ENCODE results near the gene PCDHGA7. TPM values are rescaled to one million over a fixed set of nuclear protein-coding genes. Genes with fewer than 3 reads are reported as not detected.

Gene PCDHGA7
- total and polyA plus RNA-seq, 2 donors (not counting 3 experiments of a cell fraction or from before 2014, with no cell fraction given), result 0.84 to 1.8 TPM

DNA sequence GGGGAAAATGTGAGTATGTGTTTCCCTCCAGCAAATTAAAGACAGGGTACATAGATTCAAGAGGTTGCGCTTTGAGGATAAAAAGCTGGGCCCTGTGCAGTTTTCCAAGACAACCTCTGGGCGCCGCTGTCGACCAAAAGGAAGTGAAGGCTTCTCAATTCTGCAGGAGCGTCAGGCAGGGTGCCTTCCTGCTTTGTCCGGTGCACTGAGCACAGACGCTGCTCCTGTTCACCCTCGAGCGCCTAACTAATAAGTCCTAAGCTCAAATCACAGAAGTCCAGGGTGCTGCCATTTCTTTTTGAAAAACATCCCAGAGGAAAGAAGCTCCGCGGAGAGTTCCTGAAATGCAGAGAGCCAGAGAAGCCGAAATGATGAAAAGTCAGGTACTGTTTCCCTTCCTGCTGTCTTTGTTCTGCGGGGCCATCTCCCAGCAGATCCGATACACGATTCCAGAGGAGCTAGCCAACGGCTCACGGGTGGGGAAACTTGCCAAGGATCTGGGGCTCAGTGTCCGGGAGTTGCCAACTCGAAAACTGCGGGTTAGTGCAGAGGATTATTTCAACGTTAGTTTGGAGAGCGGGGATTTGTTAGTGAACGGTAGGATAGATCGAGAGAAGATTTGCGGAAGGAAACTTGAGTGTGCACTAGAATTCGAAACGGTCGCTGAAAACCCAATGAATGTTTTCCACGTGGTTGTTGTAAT lies 32.5 kb upstream of the PCDHGA7 start, which contains the start of gene PCDHGB1:
Gene PCDHGB1 (plus strand): TSS at position 183 of the 703 bp plus-strand sequence. CDS start 162 bp downstream, at position 345.
- FAIRE-seq (no peak), DNase-seq (ENCODE audit: low read depth, low spot score) (no peak)
- no TSS peak for BruUV-seq (replicated peaks)

GRCh38 chr5:141351591-141351990 lies 31.0 kb upstream of the PCDHGA7 start:
- no peaks in the 10 kb centered on the region for H3K36me3 ChIP-seq (ENCODE audit: control insufficient read depth in 2 of 2, extremely low read depth in 1 of 2, insufficient read depth in 2 of 2, low read length in 2 of 2)
- no peaks in the 10 kb centered on the region for H3K9me3 ChIP-seq (replicated peaks; ENCODE audit: control insufficient read depth, insufficient read depth, low read length)
- CTCF ChIA-PET, result no interaction called here
- TF ChIP-seq GATA2 (IDR thresholded peaks at IDR 0.05; ENCODE audit: insufficient read depth, insufficient read length, low read depth, low read length), result no peak
- TF ChIP-seq MYC (IDR thresholded peaks at IDR 0.05; ENCODE audit: low read depth, low read length), result no peak
- TF ChIP-seq, protein P1, sequence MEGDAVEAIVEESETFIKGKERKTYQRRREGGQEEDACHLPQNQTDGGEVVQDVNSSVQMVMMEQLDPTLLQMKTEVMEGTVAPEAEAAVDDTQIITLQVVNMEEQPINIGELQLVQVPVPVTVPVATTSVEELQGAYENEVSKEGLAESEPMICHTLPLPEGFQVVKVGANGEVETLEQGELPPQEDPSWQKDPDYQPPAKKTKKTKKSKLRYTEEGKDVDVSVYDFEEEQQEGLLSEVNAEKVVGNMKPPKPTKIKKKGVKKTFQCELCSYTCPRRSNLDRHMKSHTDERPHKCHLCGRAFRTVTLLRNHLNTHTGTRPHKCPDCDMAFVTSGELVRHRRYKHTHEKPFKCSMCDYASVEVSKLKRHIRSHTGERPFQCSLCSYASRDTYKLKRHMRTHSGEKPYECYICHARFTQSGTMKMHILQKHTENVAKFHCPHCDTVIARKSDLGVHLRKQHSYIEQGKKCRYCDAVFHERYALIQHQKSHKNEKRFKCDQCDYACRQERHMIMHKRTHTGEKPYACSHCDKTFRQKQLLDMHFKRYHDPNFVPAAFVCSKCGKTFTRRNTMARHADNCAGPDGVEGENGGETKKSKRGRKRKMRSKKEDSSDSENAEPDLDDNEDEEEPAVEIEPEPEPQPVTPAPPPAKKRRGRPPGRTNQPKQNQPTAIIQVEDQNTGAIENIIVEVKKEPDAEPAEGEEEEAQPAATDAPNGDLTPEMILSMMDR (IDR thresholded peaks at IDR 0.05; ENCODE audit: extremely low read depth in 1 of 2, insufficient read depth in 1 of 2, low read depth in 1 of 2, low read length in 2 of 2), result no peak
- no peak for TF ChIP-seq JUN (IDR thresholded peaks at IDR 0.05; ENCODE audit: borderline replicate concordance, insufficient read depth, insufficient read length, low read depth)
- no peak for TF ChIP-seq MAX (IDR thresholded peaks at IDR 0.05; ENCODE audit: insufficient read depth, insufficient read length)
- TF ChIP-seq POLR2AphosphoS5 (IDR thresholded peaks at IDR 0.05; ENCODE audit: insufficient read depth, low read depth, low read length), result no peak
- TF ChIP-seq FOS (IDR thresholded peaks at IDR 0.05; ENCODE audit: borderline replicate concordance, insufficient read depth, low read length), result no peak
- TF ChIP-seq POLR2A (IDR thresholded peaks at IDR 0.05; ENCODE audit: low read depth, low read length), result no peak
- TF ChIP-seq EZH2 (IDR thresholded peaks at IDR 0.05; ENCODE audit: borderline replicate concordance, low read depth, low read length, severe bottlenecking), result no peak
- H2AFZ ChIP-seq (ENCODE audit: low read depth, low read length), result no peak overlapping the region
- no peaks in the 10 kb centered on the region for H4K20me1 ChIP-seq (replicated peaks; ENCODE audit: control insufficient read depth, extremely low read depth, insufficient read depth, low read length)
- POLR2A ChIA-PET, result no interaction called here
- H3K27ac ChIP-seq (ENCODE audit: insufficient read depth, low read depth, low read length), result no peak overlapping the region
- DNase-seq (ENCODE audit: low read depth, low spot score) (no peak), FAIRE-seq (no peak)
- intact Hi-C loops (cut with micrococcal nuclease) (loop anchor here (5.0 kb wide), 1 partner anchor 211 kb away; no protein-coding TSS in a partner anchor), dilution Hi-C loops (cut with MboI; ENCODE audit: extremely low pct_ligation_motif_present, low sequenced_read_pairs) (no loop called here)
- peaks cover 27 to 60% of the 10 kb centered on the region in 2 experiments for H3K27me3 ChIP-seq (ENCODE audit: control insufficient read depth in 2 of 2, insufficient read depth in 2 of 2, low read length in 2 of 2)
- H3K9me1 ChIP-seq (replicated peaks; ENCODE audit: control insufficient read depth, extremely low read depth, insufficient read depth, low read length), result no peaks in the 10 kb centered on the region
- H3K4me1 ChIP-seq (ENCODE audit: control insufficient read depth, extremely low read depth, insufficient read depth, low read length), result no peaks in the 10 kb centered on the region
- no peaks in the 10 kb centered on the region for H3K79me2 ChIP-seq (ENCODE audit: control insufficient read depth, insufficient read depth, low read length)
- H3K4me3 ChIP-seq (replicated peaks in 1 of 3; ENCODE audit: insufficient read depth in 1 of 3, low read depth in 1 of 3, low read length in 3 of 3), result no peak overlapping the region
- no peak overlapping the region for H3K4me2 ChIP-seq (ENCODE audit: insufficient read depth, low read length)
- BruUV-seq (replicated peaks), result no TSS peak
- H3K9ac ChIP-seq (replicated peaks; ENCODE audit: extremely low read depth, insufficient read depth, low read length), result no peak overlapping the region

More for the DNA sequence above, 32.5 kb upstream of the PCDHGA7 start, which contains the start of gene PCDHGB1:
- Histone ChIP-seq H4K20me1 (replicated peaks; ENCODE audit: control insufficient read depth, extremely low read depth, insufficient read depth, low read length) (no peaks in the 10 kb centered on the region), H3K36me3 (ENCODE audit: control insufficient read depth in 2 of 2, extremely low read depth in 1 of 2, insufficient read depth in 2 of 2, low read length in 2 of 2) (no peaks in the 10 kb centered on the region), H2AFZ (ENCODE audit: low read depth, low read length) (no peak within 1 kb of the TSS), H3K9me1 (replicated peaks; ENCODE audit: control insufficient read depth, extremely low read depth, insufficient read depth, low read length) (no peaks in the 10 kb centered on the region), H3K9ac (replicated peaks; ENCODE audit: extremely low read depth, insufficient read depth, low read length) (no peak within 1 kb of the TSS), H3K9me3 (replicated peaks; ENCODE audit: control insufficient read depth, insufficient read depth, low read length) (no peaks in the 10 kb centered on the region), H3K4me2 (ENCODE audit: insufficient read depth, low read length) (peak within 1 kb of the TSS; percentile 16), H3K79me2 (ENCODE audit: control insufficient read depth, insufficient read depth, low read length) (no peaks in the 10 kb centered on the region), H3K27me3 (ENCODE audit: control insufficient read depth in 2 of 2, insufficient read depth in 2 of 2, low read length in 2 of 2) (peaks cover 25 to 48% of the 10 kb centered on the region in 2 experiments), H3K27ac (ENCODE audit: insufficient read depth, low read depth, low read length) (no peak within 1 kb of the TSS), H3K4me1 (ENCODE audit: control insufficient read depth, extremely low read depth, insufficient read depth, low read length) (no peaks in the 10 kb centered on the region), H3K4me3 (replicated peaks in 1 of 3; ENCODE audit: insufficient read depth in 1 of 3, low read depth in 1 of 3, low read length in 3 of 3) (no peak within 1 kb of the TSS)
- dilution Hi-C loops (cut with MboI; ENCODE audit: extremely low pct_ligation_motif_present, low sequenced_read_pairs), result no loop called here
- intact Hi-C loops (cut with micrococcal nuclease), result loop anchor here (5.0 kb wide), 1 partner anchor 212 kb away; no protein-coding TSS in a partner anchor
- CTCF ChIA-PET, result interaction anchor here (1.0 to 3.6 kb wide), 17 partner anchors 10 to 269 kb away, joined by 3 to 29 read pairs (median 6); partner anchors contain the start of genes DIAPH1, PCDHB14, PCDHGA1 and PCDHGA10
- TF ChIP-seq POLR2AphosphoS5 (IDR thresholded peaks at IDR 0.05; ENCODE audit: insufficient read depth, low read depth, low read length), result no peak
- TF ChIP-seq, protein P1 (IDR thresholded peaks at IDR 0.05; ENCODE audit: extremely low read depth in 1 of 2, insufficient read depth in 1 of 2, low read depth in 1 of 2, low read length in 2 of 2), result peak; percentile 41 to 44
- POLR2A ChIA-PET, result no interaction called here
